ENCODE results near the gene C7orf33. TPM values are rescaled to one million over a fixed set of nuclear protein-coding genes. Genes with fewer than 3 reads are reported as not detected.
"Not testable (repeated sequence)": the region's sequence is repeated elsewhere in the genome, so short reads cannot be mapped to it uniquely, and the experiment has no call there.

Gene C7orf33
- total RNA-seq, 4 donors from 2014 or later = not detected

DNA sequence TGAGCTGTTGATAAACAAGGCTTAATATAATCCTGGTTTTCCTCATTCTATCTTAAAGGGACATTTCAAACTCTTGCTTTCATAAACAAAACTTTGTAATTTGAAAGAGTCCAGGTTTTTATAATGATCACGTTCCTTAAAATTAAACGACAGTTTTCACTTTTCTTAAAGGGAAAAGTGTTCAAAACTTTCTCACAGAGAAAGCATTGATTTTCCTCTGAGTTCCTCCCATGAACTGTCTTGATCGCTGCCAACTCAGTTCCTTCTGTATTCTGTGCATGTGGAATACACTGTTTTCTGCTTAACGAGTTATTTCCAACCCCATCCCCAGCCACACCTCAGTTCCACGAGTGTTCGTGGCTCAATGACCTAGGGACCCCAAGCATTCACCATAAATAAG lies 2.4 kb upstream of the C7orf33 start:
- DNase-seq (ENCODE audit: low spot score in 2 of 2) = no peak
- H3K27ac ChIP-seq = no peak overlapping the region
- 69% methylated on average over 6 of the region's 6 CpGs for WGBS
- H3K4me1 ChIP-seq = no peaks in the 10 kb centered on the region
- no peak overlapping the region for H3K4me3 ChIP-seq
- no peaks in the 10 kb centered on the region for H3K9me3 ChIP-seq
- H3K36me3 ChIP-seq = no peaks in the 10 kb centered on the region
- H3K27me3 ChIP-seq = peaks cover 20% of the 10 kb centered on the region
- TF ChIP-seq POLR2AphosphoS5 (IDR thresholded peaks at IDR 0.05) (no peak), EP300 (IDR thresholded peaks at IDR 0.05) (no peak), POLR2A (IDR thresholded peaks at IDR 0.05) (no peak)
- TF ChIP-seq, protein P1, sequence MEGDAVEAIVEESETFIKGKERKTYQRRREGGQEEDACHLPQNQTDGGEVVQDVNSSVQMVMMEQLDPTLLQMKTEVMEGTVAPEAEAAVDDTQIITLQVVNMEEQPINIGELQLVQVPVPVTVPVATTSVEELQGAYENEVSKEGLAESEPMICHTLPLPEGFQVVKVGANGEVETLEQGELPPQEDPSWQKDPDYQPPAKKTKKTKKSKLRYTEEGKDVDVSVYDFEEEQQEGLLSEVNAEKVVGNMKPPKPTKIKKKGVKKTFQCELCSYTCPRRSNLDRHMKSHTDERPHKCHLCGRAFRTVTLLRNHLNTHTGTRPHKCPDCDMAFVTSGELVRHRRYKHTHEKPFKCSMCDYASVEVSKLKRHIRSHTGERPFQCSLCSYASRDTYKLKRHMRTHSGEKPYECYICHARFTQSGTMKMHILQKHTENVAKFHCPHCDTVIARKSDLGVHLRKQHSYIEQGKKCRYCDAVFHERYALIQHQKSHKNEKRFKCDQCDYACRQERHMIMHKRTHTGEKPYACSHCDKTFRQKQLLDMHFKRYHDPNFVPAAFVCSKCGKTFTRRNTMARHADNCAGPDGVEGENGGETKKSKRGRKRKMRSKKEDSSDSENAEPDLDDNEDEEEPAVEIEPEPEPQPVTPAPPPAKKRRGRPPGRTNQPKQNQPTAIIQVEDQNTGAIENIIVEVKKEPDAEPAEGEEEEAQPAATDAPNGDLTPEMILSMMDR (IDR thresholded peaks at IDR 0.05) = no peak

DNA sequence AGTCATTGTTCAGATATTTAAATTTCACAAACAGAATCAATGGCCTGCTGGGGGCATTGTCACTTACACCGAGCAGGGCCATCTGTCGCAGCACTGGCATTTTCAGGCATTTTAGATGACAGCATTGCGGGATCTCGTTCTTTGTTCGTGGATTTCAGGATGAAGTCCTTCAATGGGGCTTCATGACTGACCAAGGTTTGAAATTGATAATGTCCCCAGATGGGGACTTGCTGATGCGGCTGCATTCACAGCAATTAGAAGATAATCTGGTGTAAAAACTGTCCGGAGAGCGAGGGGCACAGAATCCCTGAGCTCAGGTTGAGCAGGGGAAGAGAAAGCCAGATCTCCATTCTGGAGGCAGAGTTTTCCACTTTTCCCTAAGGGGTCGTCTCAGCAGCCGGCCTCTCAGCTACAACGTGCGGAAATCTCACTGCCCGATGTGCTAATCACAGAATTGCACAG lies 1.9 kb upstream of the C7orf33 start:
- 86% methylated on average over 13 of the region's 13 CpGs for WGBS
- no peak for DNase-seq (ENCODE audit: low spot score in 2 of 2)
- Histone ChIP-seq H3K4me1 (no peaks in the 10 kb centered on the region), H3K27ac (no peak overlapping the region), H3K4me3 (no peak overlapping the region), H3K36me3 (no peaks in the 10 kb centered on the region), H3K9me3 (no peaks in the 10 kb centered on the region), H3K27me3 (peaks cover 20% of the 10 kb centered on the region)
- TF ChIP-seq POLR2A (IDR thresholded peaks at IDR 0.05) (no peak), POLR2AphosphoS5 (IDR thresholded peaks at IDR 0.05) (no peak), EP300 (IDR thresholded peaks at IDR 0.05) (no peak)
- TF ChIP-seq, protein P1 (IDR thresholded peaks at IDR 0.05) = no peak

DNA sequence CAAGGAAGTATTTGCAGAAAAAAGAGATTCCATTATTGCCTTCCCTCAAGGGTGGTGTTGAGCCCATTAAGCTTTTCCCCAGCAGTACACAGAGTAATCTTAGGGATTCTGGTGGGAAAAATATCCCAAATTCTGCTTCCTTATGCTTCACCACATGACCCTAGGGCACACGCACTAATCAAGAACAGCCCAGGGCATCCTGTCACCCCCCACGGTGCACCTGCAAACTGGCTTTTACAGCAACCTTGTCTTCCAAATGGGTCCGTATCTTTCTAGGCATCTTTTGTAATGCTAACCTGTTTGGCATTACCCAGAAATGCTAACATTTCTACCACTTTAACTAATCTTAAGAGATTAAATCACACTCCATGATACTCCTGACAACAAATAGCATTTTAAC lies 926 bp upstream of the C7orf33 start:
- Histone ChIP-seq H3K4me1 (no peaks in the 10 kb centered on the region), H3K27me3 (peaks cover 20% of the 10 kb centered on the region), H3K36me3 (no peaks in the 10 kb centered on the region), H3K9me3 (no peaks in the 10 kb centered on the region), H3K27ac (no peak overlapping the region), H3K4me3 (no peak overlapping the region)
- no peak for DNase-seq (ENCODE audit: low spot score in 2 of 2)
- TF ChIP-seq POLR2AphosphoS5 (IDR thresholded peaks at IDR 0.05) (no peak), EP300 (IDR thresholded peaks at IDR 0.05) (no peak), POLR2A (IDR thresholded peaks at IDR 0.05) (no peak)
- TF ChIP-seq, protein P1 (IDR thresholded peaks at IDR 0.05) = no peak
- 45% methylated on average over 3 of the region's 3 CpGs for WGBS

DNA sequence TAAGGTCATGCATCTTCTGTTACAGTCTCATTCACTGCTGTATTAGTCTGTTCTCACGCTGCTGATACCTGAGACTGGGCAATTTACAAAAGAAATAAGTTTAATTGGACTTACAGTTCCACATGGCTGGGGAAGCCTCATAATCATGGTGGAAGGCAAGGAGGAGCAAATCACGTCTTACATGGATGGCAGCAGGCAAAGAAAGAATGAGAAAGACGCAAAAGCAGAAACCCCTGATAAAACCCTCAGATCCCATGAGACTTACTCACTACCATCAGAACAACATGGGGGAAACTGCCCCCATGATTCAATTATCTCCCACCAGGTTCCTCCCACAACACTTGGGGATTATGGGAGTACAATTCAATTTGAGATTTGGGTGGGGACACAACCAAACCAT lies 5.8 kb downstream of the C7orf33 start:
- not testable (repeated sequence) for H3K27me3 ChIP-seq

DNA sequence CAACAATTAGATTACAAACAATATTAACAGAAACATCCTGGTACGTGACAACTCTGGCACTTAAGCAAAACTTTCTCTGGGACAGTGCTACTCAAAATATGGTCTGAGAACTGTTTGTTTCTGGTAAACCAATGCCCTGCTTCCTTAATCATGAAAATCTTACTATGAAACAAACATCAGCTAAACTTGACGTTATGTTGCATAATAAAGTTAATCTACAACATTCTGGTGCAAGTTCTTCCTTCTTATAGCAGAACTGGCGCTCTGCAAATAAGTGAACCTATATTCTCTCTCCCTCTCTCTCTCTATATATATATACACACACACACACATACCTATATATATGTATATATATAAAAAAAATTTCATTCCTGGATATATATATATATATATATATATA lies 7.8 kb downstream of the C7orf33 start:
- Histone ChIP-seq H3K27me3 (no peaks in the 10 kb centered on the region), H3K9me3 (no peaks in the 10 kb centered on the region), H3K36me3 (no peaks in the 10 kb centered on the region), H3K4me3 (no peak overlapping the region), H3K27ac (no peak overlapping the region), H3K4me1 (no peaks in the 10 kb centered on the region)
- TF ChIP-seq POLR2A (IDR thresholded peaks at IDR 0.05) (no peak), POLR2AphosphoS5 (IDR thresholded peaks at IDR 0.05) (no peak), EP300 (IDR thresholded peaks at IDR 0.05) (no peak)
- TF ChIP-seq, protein P1 (IDR thresholded peaks at IDR 0.05) = no peak
- WGBS = 75% methylated on average over 3 of the region's 3 CpGs
- no peak for DNase-seq (ENCODE audit: low spot score in 2 of 2)

More for the DNA sequence above, 5.8 kb downstream of the C7orf33 start:
- H3K4me1 ChIP-seq; H3K9me3 ChIP-seq; H3K27ac ChIP-seq; DNase-seq (ENCODE audit: low spot score in 2 of 2); H3K4me3 ChIP-seq; H3K36me3 ChIP-seq: not testable (repeated sequence)
- WGBS = 84% methylated on average over 3 of the region's 3 CpGs

DNA sequence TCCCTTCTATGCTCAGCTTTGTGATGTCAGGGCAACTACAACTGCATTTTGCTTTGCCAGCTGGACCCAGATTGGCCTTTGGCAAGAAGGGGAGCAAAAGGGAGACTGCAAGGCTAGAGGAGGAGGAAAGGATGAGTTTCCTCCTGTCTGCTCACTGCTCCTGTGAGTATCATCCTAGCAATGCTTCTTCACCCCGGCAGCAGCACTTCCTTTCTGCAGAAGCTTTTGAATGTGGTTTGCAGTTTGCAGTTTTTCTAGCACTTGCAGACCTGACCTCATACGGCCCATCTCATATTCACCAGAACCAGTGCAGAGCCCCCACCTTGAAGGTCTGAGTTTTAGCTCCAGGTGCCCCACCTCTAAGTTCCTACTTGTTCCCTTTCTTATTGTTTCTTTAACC lies 14.8 kb downstream of the C7orf33 start:
- TF ChIP-seq, protein P1 (IDR thresholded peaks at IDR 0.05) = no peak
- TF ChIP-seq POLR2AphosphoS5 (IDR thresholded peaks at IDR 0.05) (no peak), POLR2A (IDR thresholded peaks at IDR 0.05) (no peak), EP300 (IDR thresholded peaks at IDR 0.05) (no peak)
- DNase-seq (ENCODE audit: low spot score in 2 of 2) = no peak
- WGBS = 90% methylated on average over 2 of the region's 2 CpGs
- Histone ChIP-seq H3K4me1 (no peaks in the 10 kb centered on the region), H3K4me3 (no peak overlapping the region), H3K36me3 (no peaks in the 10 kb centered on the region), H3K27me3 (no peaks in the 10 kb centered on the region), H3K27ac (no peak overlapping the region), H3K9me3 (no peaks in the 10 kb centered on the region)
